HUES48 (cell line): ENCODE measurements around the gene ALDH3A1.

Source experiments
- H3K27ac ChIP-seq: one replicate; pipeline ENCODE4 v1.7.0; 2013; ENCODE audit warnings: low read depth, low read length, inconsistent platforms
- H3K27me3 ChIP-seq: 2 replicates; pipeline ENCODE4 v1.6.1; 2013; ENCODE audit warnings: mild to moderate bottlenecking, low read length; ENCODE audit not compliant: control insufficient read depth, insufficient read depth
- H3K36me3 ChIP-seq: 2 replicates; pipeline ENCODE4 v1.6.1; 2013; ENCODE audit warnings: low read length; ENCODE audit not compliant: control insufficient read depth, insufficient read depth
- H3K4me1 ChIP-seq: 2 replicates; pipeline ENCODE4 v1.6.1; 2013; ENCODE audit warnings: mild to moderate bottlenecking, low read length; ENCODE audit not compliant: control insufficient read depth, insufficient read depth
- H3K4me3 ChIP-seq: 2 replicates; pipeline ENCODE4 v1.5.1; 2013; ENCODE audit warnings: mild to moderate bottlenecking, low read depth, low read length
- H3K9ac ChIP-seq: 2 replicates; pipeline ENCODE4 v1.6.1; 2013; ENCODE audit warnings: mild to moderate bottlenecking, low read depth, low read length, moderate library complexity
- H3K9me3 ChIP-seq: 2 replicates; pipeline ENCODE4 v1.6.1; 2013; ENCODE audit warnings: low read length; ENCODE audit not compliant: control insufficient read depth, insufficient read depth

Gene ALDH3A1

GRCh38 chr17:19718613-19719354, 29.3 kb downstream of the ALDH3A1 start:
- H3K9ac ChIP-seq: no peak overlapping the region
- H3K9me3 ChIP-seq: no peaks in the 10 kb centered on the region
- H3K27ac ChIP-seq: no peak overlapping the region
- no peaks in the 10 kb centered on the region for H3K27me3 ChIP-seq
- no peak overlapping the region for H3K4me3 ChIP-seq
- no peaks in the 10 kb centered on the region for H3K36me3 ChIP-seq
- H3K4me1 ChIP-seq: no peaks in the 10 kb centered on the region

- no peaks in the 10 kb centered on the region for H3K9me3 ChIP-seq
- no peaks in the 10 kb centered on the region for H3K36me3 ChIP-seq
- no peak overlapping the region for H3K9ac ChIP-seq
- no peaks in the 10 kb centered on the region for H3K27me3 ChIP-seq
- no peaks in the 10 kb centered on the region for H3K4me1 ChIP-seq
- H3K4me3 ChIP-seq: no peak overlapping the region
- H3K27ac ChIP-seq: no peak overlapping the region
Observed at GRCh38 chr17:19718041-19718612, 30.0 kb downstream of the ALDH3A1 start.

- no peaks in the 10 kb centered on the region for H3K27me3 ChIP-seq
- no peaks in the 10 kb centered on the region for H3K4me1 ChIP-seq
- no peaks in the 10 kb centered on the region for H3K36me3 ChIP-seq
- H3K27ac ChIP-seq: no peak overlapping the region
- H3K9ac ChIP-seq: no peak overlapping the region
- H3K9me3 ChIP-seq: no peaks in the 10 kb centered on the region
- H3K4me3 ChIP-seq: no peak overlapping the region
Observed at GRCh38 chr17:19717411-19717908, 30.6 kb downstream of the ALDH3A1 start.

- Histone ChIP-seq H3K27me3 (no peaks in the 10 kb centered on the region), H3K27ac (no peak overlapping the region), H3K9ac (no peak overlapping the region), H3K9me3 (no peaks in the 10 kb centered on the region), H3K4me1 (no peaks in the 10 kb centered on the region), H3K4me3 (no peak overlapping the region), H3K36me3 (no peaks in the 10 kb centered on the region)
Observed at GRCh38 chr17:19717031-19717360, 31.1 kb downstream of the ALDH3A1 start.

- no peaks in the 10 kb centered on the region for H3K36me3 ChIP-seq
- no peaks in the 10 kb centered on the region for H3K4me1 ChIP-seq
- no peaks in the 10 kb centered on the region for H3K9me3 ChIP-seq
- no peak within 1 kb of the TSS for H3K27ac ChIP-seq
- H3K4me3 ChIP-seq: no peak within 1 kb of the TSS
- H3K9ac ChIP-seq: no peak within 1 kb of the TSS
- no peaks in the 10 kb centered on the region for H3K27me3 ChIP-seq
Observed at GRCh38 chr17:19716108-19717030, 31.7 kb downstream of the ALDH3A1 start, which contains the start of gene SLC47A2. Gene SLC47A2 (minus strand): TSS chr17:19716584. CDS start chr17:19716555, 29 bp downstream.

- Histone ChIP-seq H3K4me1 (no peaks in the 10 kb centered on the region), H3K4me3 (no peak overlapping the region), H3K27ac (no peak overlapping the region), H3K9ac (no peak overlapping the region), H3K27me3 (no peaks in the 10 kb centered on the region), H3K36me3 (no peaks in the 10 kb centered on the region), H3K9me3 (no peaks in the 10 kb centered on the region)
Observed at GRCh38 chr17:19714542-19715411, 33.3 kb downstream of the ALDH3A1 start.

- Histone ChIP-seq H3K4me3 (no peak overlapping the region), H3K27ac (no peak overlapping the region), H3K36me3 (no peaks in the 10 kb centered on the region), H3K9me3 (no peaks in the 10 kb centered on the region), H3K4me1 (no peaks in the 10 kb centered on the region), H3K27me3 (no peaks in the 10 kb centered on the region), H3K9ac (no peak overlapping the region)
Observed at GRCh38 chr17:19713901-19714361, 34.2 kb downstream of the ALDH3A1 start.

GRCh38 chr17:19713462-19713861, 34.6 kb downstream of the ALDH3A1 start:
- no peaks in the 10 kb centered on the region for H3K9me3 ChIP-seq
- H3K4me1 ChIP-seq: no peaks in the 10 kb centered on the region
- no peaks in the 10 kb centered on the region for H3K27me3 ChIP-seq
- no peak overlapping the region for H3K27ac ChIP-seq
- H3K9ac ChIP-seq: no peak overlapping the region
- H3K4me3 ChIP-seq: no peak overlapping the region
- H3K36me3 ChIP-seq: no peaks in the 10 kb centered on the region

GRCh38 chr17:19712436-19713004, 35.6 kb downstream of the ALDH3A1 start:
- Histone ChIP-seq H3K4me3 (no peak overlapping the region), H3K36me3 (no peaks in the 10 kb centered on the region), H3K9ac (no peak overlapping the region), H3K27ac (no peak overlapping the region), H3K4me1 (no peaks in the 10 kb centered on the region), H3K27me3 (no peaks in the 10 kb centered on the region), H3K9me3 (no peaks in the 10 kb centered on the region)

- Histone ChIP-seq H3K4me3 (no peak overlapping the region), H3K9ac (no peak overlapping the region), H3K27me3 (no peaks in the 10 kb centered on the region), H3K4me1 (peaks cover 16% of the 10 kb centered on the region), H3K36me3 (no peaks in the 10 kb centered on the region), H3K27ac (no peak overlapping the region), H3K9me3 (no peaks in the 10 kb centered on the region)
Observed at GRCh38 chr17:19709841-19710240, 38.3 kb downstream of the ALDH3A1 start.
